ENCODE measurements around the gene RAPGEF4.

DNA sequence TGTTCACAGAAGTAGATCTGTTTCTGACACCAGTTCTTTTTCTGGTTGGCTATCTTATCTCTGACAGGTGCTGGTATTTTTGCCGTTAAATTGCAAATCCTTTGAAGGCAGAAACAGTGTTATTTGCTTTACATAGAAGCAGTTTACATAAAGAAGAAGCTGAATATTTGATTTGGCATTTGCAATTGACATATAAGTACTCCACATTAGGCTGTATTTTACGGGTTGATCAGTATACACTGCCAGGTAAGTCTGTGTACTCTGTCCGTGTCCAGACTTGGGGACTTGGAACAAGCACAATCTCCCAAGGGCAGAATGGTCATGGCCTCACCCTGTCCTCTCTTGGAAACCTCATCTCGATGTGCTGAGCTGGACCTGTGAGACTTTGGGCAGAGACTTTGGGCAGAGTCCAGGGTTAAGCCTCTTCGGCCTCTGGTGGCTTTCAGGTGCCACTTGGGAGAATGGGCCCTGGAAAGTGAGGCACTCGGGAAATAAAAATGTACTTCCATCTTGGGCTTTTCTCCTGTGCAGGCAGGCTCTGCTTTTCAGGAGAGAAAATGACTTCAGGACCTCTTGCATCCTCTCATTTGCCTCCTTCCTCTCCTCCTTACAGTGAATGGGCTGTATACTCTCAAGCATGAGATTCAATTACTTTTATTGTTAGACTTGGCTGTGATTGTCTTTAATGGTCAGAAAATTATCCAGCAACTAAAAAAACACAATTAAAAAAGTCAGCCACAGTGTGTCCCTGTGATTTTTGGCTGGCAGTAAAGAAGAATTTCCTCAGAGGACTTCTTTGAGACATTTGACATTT lies 108.5 kb downstream of the RAPGEF4 start:
- TF ChIP-seq EZH2phosphoT487 (IDR thresholded peaks at IDR 0.05; ENCODE audit: borderline replicate concordance): no peak
- TF ChIP-seq CTCF (conservative IDR thresholded peaks at IDR 0.05; ENCODE audit: low read length): no peak
